ENCODE measurements around the gene GABRA4. TPM values are rescaled to one million over a fixed set of nuclear protein-coding genes. Genes with fewer than 3 reads are reported as not detected.

The GABRA4 gene
- polyA plus RNA-seq, 1 experiment: 3.1 TPM

- ChIA-PET CTCF (no interaction called here), POLR2A (interaction anchor here (0.8 kb wide), 1 partner anchor 26 kb away, joined by 3 read pairs; no protein-coding TSS in a partner anchor)
- DNase-seq (ENCODE audit: low read depth, low spot score): no peak
- H3K27me3 ChIP-seq (ENCODE audit: control insufficient read depth, insufficient read depth, low read length): no peaks in the 10 kb centered on the region
- TF ChIP-seq CTCF (IDR thresholded peaks at IDR 0.05; ENCODE audit: low read depth, low read length): no peak
- H3K9me3 ChIP-seq (ENCODE audit: control insufficient read depth, insufficient read depth, low read length): no peaks in the 10 kb centered on the region
- no peak overlapping the region for H3K4me3 ChIP-seq (ENCODE audit: low read depth, low read length)
- no peak overlapping the region for H3K27ac ChIP-seq (ENCODE audit: low read depth, low read length)
Measured at GRCh38 chr4:46955601-46956000, 37.8 kb downstream of the GABRA4 start.

- TF ChIP-seq CTCF (IDR thresholded peaks at IDR 0.05; ENCODE audit: low read depth, low read length): no peak
- Histone ChIP-seq H3K4me3 (ENCODE audit: low read depth, low read length) (no peak overlapping the region), H3K9me3 (ENCODE audit: control insufficient read depth, insufficient read depth, low read length) (no peaks in the 10 kb centered on the region), H3K27ac (ENCODE audit: low read depth, low read length) (no peak overlapping the region), H3K27me3 (ENCODE audit: control insufficient read depth, insufficient read depth, low read length) (no peaks in the 10 kb centered on the region)
- ChIA-PET CTCF (no interaction called here), POLR2A (no interaction called here)
- no peak for DNase-seq (ENCODE audit: low read depth, low spot score)
Measured at GRCh38 chr4:46954643-46955042, 38.7 kb downstream of the GABRA4 start.

GRCh38 chr4:46953564-46953963, 39.8 kb downstream of the GABRA4 start:
- Histone ChIP-seq H3K9me3 (ENCODE audit: control insufficient read depth, insufficient read depth, low read length) (no peaks in the 10 kb centered on the region), H3K4me3 (ENCODE audit: low read depth, low read length) (no peak overlapping the region), H3K27ac (ENCODE audit: low read depth, low read length) (no peak overlapping the region), H3K27me3 (ENCODE audit: control insufficient read depth, insufficient read depth, low read length) (no peaks in the 10 kb centered on the region)
- no peak for TF ChIP-seq CTCF (IDR thresholded peaks at IDR 0.05; ENCODE audit: low read depth, low read length)
- CTCF ChIA-PET: interaction anchor here (1.3 to 4.7 kb wide), 2 partner anchors 21 to 430 kb away, joined by 5 to 21 read pairs; no protein-coding TSS in a partner anchor
- POLR2A ChIA-PET: no interaction called here
- DNase-seq (ENCODE audit: low read depth, low spot score): no peak

- ChIA-PET CTCF (interaction anchor here (1.0 to 4.7 kb wide), 4 partner anchors 20 to 431 kb away, joined by 3 to 21 read pairs (median 4); no protein-coding TSS in a partner anchor), POLR2A (no interaction called here)
- no peaks in the 10 kb centered on the region for H3K27me3 ChIP-seq (ENCODE audit: control insufficient read depth, insufficient read depth, low read length)
Measured at GRCh38 chr4:46952451-46952850, 40.9 kb downstream of the GABRA4 start.

GRCh38 chr4:46950826-46951225, 42.6 kb downstream of the GABRA4 start:
- DNase-seq (ENCODE audit: low read depth, low spot score): no peak
- no peak overlapping the region for H3K27ac ChIP-seq (ENCODE audit: low read depth, low read length)
- POLR2A ChIA-PET: no interaction called here
- no peak overlapping the region for H3K4me3 ChIP-seq (ENCODE audit: low read depth, low read length)
- H3K27me3 ChIP-seq (ENCODE audit: control insufficient read depth, insufficient read depth, low read length): no peaks in the 10 kb centered on the region
- CTCF ChIA-PET: interaction anchor here (0.8 to 4.7 kb wide), 4 partner anchors 13 to 172 kb away, joined by 3 to 21 read pairs (median 4); no protein-coding TSS in a partner anchor
- TF ChIP-seq CTCF (IDR thresholded peaks at IDR 0.05; ENCODE audit: low read depth, low read length): no peak
- no peaks in the 10 kb centered on the region for H3K9me3 ChIP-seq (ENCODE audit: control insufficient read depth, insufficient read depth, low read length)

More at GRCh38 chr4:46952451-46952850, 40.9 kb downstream of the GABRA4 start:
- Histone ChIP-seq H3K27ac (ENCODE audit: low read depth, low read length) (no peak overlapping the region), H3K9me3 (ENCODE audit: control insufficient read depth, insufficient read depth, low read length) (no peaks in the 10 kb centered on the region), H3K4me3 (ENCODE audit: low read depth, low read length) (no peak overlapping the region)
- TF ChIP-seq CTCF (IDR thresholded peaks at IDR 0.05; ENCODE audit: low read depth, low read length): no peak
- DNase-seq (ENCODE audit: low read depth, low spot score): no peak

All from AG04450 (cell line).